HUES48 (cell line): Measurements from ENCODE around the gene IQUB.

Experiments
- H3K27ac ChIP-seq: one replicate; pipeline ENCODE4 v1.7.0; 2013; ENCODE audit warnings: low read depth, low read length, inconsistent platforms
- H3K27me3 ChIP-seq: 2 replicates; pipeline ENCODE4 v1.6.1; 2013; ENCODE audit warnings: mild to moderate bottlenecking, low read length; ENCODE audit not compliant: control insufficient read depth, insufficient read depth
- H3K36me3 ChIP-seq: 2 replicates; pipeline ENCODE4 v1.6.1; 2013; ENCODE audit warnings: low read length; ENCODE audit not compliant: control insufficient read depth, insufficient read depth
- H3K4me1 ChIP-seq: 2 replicates; pipeline ENCODE4 v1.6.1; 2013; ENCODE audit warnings: mild to moderate bottlenecking, low read length; ENCODE audit not compliant: control insufficient read depth, insufficient read depth
- H3K4me3 ChIP-seq: 2 replicates; pipeline ENCODE4 v1.5.1; 2013; ENCODE audit warnings: mild to moderate bottlenecking, low read depth, low read length
- H3K9ac ChIP-seq: 2 replicates; pipeline ENCODE4 v1.6.1; 2013; ENCODE audit warnings: mild to moderate bottlenecking, low read depth, low read length, moderate library complexity
- H3K9me3 ChIP-seq: 2 replicates; pipeline ENCODE4 v1.6.1; 2013; ENCODE audit warnings: low read length; ENCODE audit not compliant: control insufficient read depth, insufficient read depth

IQUB gene

GRCh38 chr7:123534383-123535260 lies at the start of gene IQUB:
Gene IQUB (minus strand): TSS chr7:123534595. CDS start chr7:123512340, 22,255 bp downstream.
- H3K27me3 ChIP-seq = peaks cover 11% of the 10 kb centered on the region
- no peaks in the 10 kb centered on the region for H3K36me3 ChIP-seq
- 0 out of 2 replicates have a peak within 1 kb of the TSS, but pooled peaks have one; percentile 10 for H3K9ac ChIP-seq
- peaks cover 10% of the 10 kb centered on the region for H3K4me1 ChIP-seq
- H3K27ac ChIP-seq = peak within 1 kb of the TSS; percentile 68
- peak within 1 kb of the TSS; percentile 97 for H3K4me3 ChIP-seq
- H3K9me3 ChIP-seq = no peaks in the 10 kb centered on the region

GRCh38 chr7:123583821-123584220 lies 49.4 kb upstream of the IQUB start:
- no peaks in the 10 kb centered on the region for H3K27me3 ChIP-seq
- H3K4me3 ChIP-seq = no peak overlapping the region
- H3K9ac ChIP-seq = no peak overlapping the region
- no peaks in the 10 kb centered on the region for H3K36me3 ChIP-seq
- H3K9me3 ChIP-seq = no peaks in the 10 kb centered on the region
- peaks cover 26% of the 10 kb centered on the region for H3K4me1 ChIP-seq
- H3K27ac ChIP-seq = no peak overlapping the region

- H3K9me3 ChIP-seq = no peaks in the 10 kb centered on the region
- peaks cover 31% of the 10 kb centered on the region for H3K4me1 ChIP-seq
- H3K27me3 ChIP-seq = no peaks in the 10 kb centered on the region
- no peaks in the 10 kb centered on the region for H3K36me3 ChIP-seq
- no peak overlapping the region for H3K27ac ChIP-seq
- H3K4me3 ChIP-seq = no peak overlapping the region
- no peak overlapping the region for H3K9ac ChIP-seq
These were observed 46.7 kb upstream of the IQUB start for GRCh38 chr7:123581162-123581459.

- no peak overlapping the region for H3K4me3 ChIP-seq
- no peak overlapping the region for H3K27ac ChIP-seq
- H3K9ac ChIP-seq = no peak overlapping the region
- no peaks in the 10 kb centered on the region for H3K9me3 ChIP-seq
- no peaks in the 10 kb centered on the region for H3K27me3 ChIP-seq
- H3K36me3 ChIP-seq = no peaks in the 10 kb centered on the region
- peaks cover 34% of the 10 kb centered on the region for H3K4me1 ChIP-seq
These were observed 46.2 kb upstream of the IQUB start for GRCh38 chr7:123580406-123581161.

GRCh38 chr7:123579416-123579815 lies 45.0 kb upstream of the IQUB start:
- no peak overlapping the region for H3K9ac ChIP-seq
- no peak overlapping the region for H3K4me3 ChIP-seq
- H3K27me3 ChIP-seq = no peaks in the 10 kb centered on the region
- no peaks in the 10 kb centered on the region for H3K9me3 ChIP-seq
- H3K27ac ChIP-seq = no peak overlapping the region
- no peaks in the 10 kb centered on the region for H3K36me3 ChIP-seq
- H3K4me1 ChIP-seq = peaks cover 39% of the 10 kb centered on the region

GRCh38 chr7:123573896-123574467 lies 39.6 kb upstream of the IQUB start:
- H3K4me1 ChIP-seq = peaks cover 30% of the 10 kb centered on the region
- no peaks in the 10 kb centered on the region for H3K36me3 ChIP-seq
- H3K9me3 ChIP-seq = no peaks in the 10 kb centered on the region
- H3K4me3 ChIP-seq = no peak overlapping the region
- no peak overlapping the region for H3K9ac ChIP-seq
- H3K27ac ChIP-seq = no peak overlapping the region
- no peaks in the 10 kb centered on the region for H3K27me3 ChIP-seq

- Histone ChIP-seq H3K9ac (no peak overlapping the region), H3K27me3 (no peaks in the 10 kb centered on the region), H3K9me3 (no peaks in the 10 kb centered on the region), H3K4me1 (peaks cover 30% of the 10 kb centered on the region), H3K4me3 (no peak overlapping the region), H3K36me3 (no peaks in the 10 kb centered on the region), H3K27ac (no peak overlapping the region)
These were observed 38.9 kb upstream of the IQUB start for GRCh38 chr7:123573341-123573740.

GRCh38 chr7:123571684-123572083 lies 37.3 kb upstream of the IQUB start:
- no peaks in the 10 kb centered on the region for H3K36me3 ChIP-seq
- no peaks in the 10 kb centered on the region for H3K9me3 ChIP-seq
- H3K4me1 ChIP-seq = peaks cover 30% of the 10 kb centered on the region
- H3K4me3 ChIP-seq = no peak overlapping the region
- no peak overlapping the region for H3K27ac ChIP-seq
- no peak overlapping the region for H3K9ac ChIP-seq
- no peaks in the 10 kb centered on the region for H3K27me3 ChIP-seq

GRCh38 chr7:123571187-123571586 lies 36.8 kb upstream of the IQUB start:
- Histone ChIP-seq H3K9ac (no peak overlapping the region), H3K9me3 (no peaks in the 10 kb centered on the region), H3K4me3 (no peak overlapping the region), H3K4me1 (peaks cover 25% of the 10 kb centered on the region), H3K27ac (no peak overlapping the region), H3K27me3 (no peaks in the 10 kb centered on the region), H3K36me3 (no peaks in the 10 kb centered on the region)

GRCh38 chr7:123570390-123571182 lies 36.2 kb upstream of the IQUB start:
- Histone ChIP-seq H3K9me3 (no peaks in the 10 kb centered on the region), H3K36me3 (no peaks in the 10 kb centered on the region), H3K4me1 (peaks cover 21% of the 10 kb centered on the region), H3K9ac (no peak overlapping the region), H3K4me3 (no peak overlapping the region), H3K27me3 (no peaks in the 10 kb centered on the region), H3K27ac (no peak overlapping the region)
